ENCODE measurements around the gene EGLN2. TPM values are rescaled to one million over a fixed set of nuclear protein-coding genes. Genes with fewer than 3 reads are reported as not detected.
"Not testable (repeated sequence)": the region's sequence is repeated elsewhere in the genome, so short reads cannot be mapped to it uniquely, and the experiment has no call there.

Gene EGLN2
- total RNA-seq, 1 donor from 2014 or later = 65.4 TPM

GRCh38 chr19:40774916-40775631 is 23.9 kb upstream of the EGLN2 start, which contains the start of gene MIA:
Gene MIA (plus strand): TSS chr19:40775521. CDS start chr19:40775543, 22 bp downstream.
- intact Hi-C loops (cut with DNase I) = no loop called here
- no peak for ATAC-seq (ENCODE audit: poor library complexity)

GRCh38 chr19:40775632-40776022 is 23.4 kb upstream of the EGLN2 start:
- intact Hi-C loops (cut with DNase I) = no loop called here
- DNase-seq (no peak), ATAC-seq (ENCODE audit: poor library complexity) (no peak)

More at GRCh38 chr19:40774916-40775631, 23.9 kb upstream of the EGLN2 start, which contains the start of gene MIA:
- no peak for DNase-seq

- DNase-seq (no peak), ATAC-seq (ENCODE audit: poor library complexity) (no peak)
- intact Hi-C loops (cut with DNase I) = no loop called here
These were observed 22.6 kb upstream of the EGLN2 start for GRCh38 chr19:40776364-40776763.

- intact Hi-C loops (cut with DNase I) = no loop called here
- ATAC-seq (ENCODE audit: poor library complexity) (peak; percentile 89), DNase-seq (peak; percentile 87)
These were observed 21.9 kb upstream of the EGLN2 start for GRCh38 chr19:40776932-40777644.

- intact Hi-C loops (cut with DNase I) = no loop called here
- no peak for DNase-seq
- ATAC-seq (ENCODE audit: poor library complexity) = no peak
These were observed 21.4 kb upstream of the EGLN2 start for GRCh38 chr19:40777645-40777936.

- ATAC-seq (ENCODE audit: poor library complexity) = peak; percentile 96
- intact Hi-C loops (cut with DNase I) = loop anchor here (1.0 kb wide), 1 partner anchor 20 kb away; no protein-coding TSS in a partner anchor
These were observed 20.9 kb upstream of the EGLN2 start, which contains the start of gene RAB4B for GRCh38 chr19:40777937-40778705. Gene RAB4B (plus strand): TSS chr19:40778247. CDS start chr19:40778376, 129 bp downstream.

GRCh38 chr19:40778706-40779284 is 20.2 kb upstream of the EGLN2 start:
- intact Hi-C loops (cut with DNase I) = loop anchor here (1.0 kb wide), 1 partner anchor 20 kb away; no protein-coding TSS in a partner anchor
- DNase-seq (no peak), ATAC-seq (ENCODE audit: poor library complexity) (no peak)

More at GRCh38 chr19:40777937-40778705, 20.9 kb upstream of the EGLN2 start, which contains the start of gene RAB4B:
- peak; percentile 100 for DNase-seq

GRCh38 chr19:40780582-40780981 is 18.4 kb upstream of the EGLN2 start:
- ATAC-seq (ENCODE audit: poor library complexity) (no peak), DNase-seq (no peak)
- intact Hi-C loops (cut with DNase I) = no loop called here

GRCh38 chr19:40781140-40781539 is 17.9 kb upstream of the EGLN2 start:
- intact Hi-C loops (cut with DNase I) = no loop called here
- no peak for DNase-seq
- ATAC-seq (ENCODE audit: poor library complexity) = no peak

GRCh38 chr19:40783711-40784110 is 15.3 kb upstream of the EGLN2 start:
- DNase-seq (no peak), ATAC-seq (ENCODE audit: poor library complexity) (no peak)
- intact Hi-C loops (cut with DNase I) = no loop called here

- intact Hi-C loops (cut with DNase I); DNase-seq; ATAC-seq (ENCODE audit: poor library complexity): not testable (repeated sequence)
These were observed 14.8 kb upstream of the EGLN2 start for GRCh38 chr19:40784146-40784545.

- intact Hi-C loops (cut with DNase I) = no loop called here
- no peak for ATAC-seq (ENCODE audit: poor library complexity)
- no peak for DNase-seq
These were observed 13.5 kb upstream of the EGLN2 start for GRCh38 chr19:40785526-40785925.

GRCh38 chr19:40786060-40787037 is 12.6 kb upstream of the EGLN2 start:
- intact Hi-C loops (cut with DNase I) = no loop called here
- ATAC-seq (ENCODE audit: poor library complexity) = no peak
- DNase-seq = no peak

GRCh38 chr19:40791349-40791748 is 7.6 kb upstream of the EGLN2 start:
- ATAC-seq (ENCODE audit: poor library complexity) (peak; percentile 18), DNase-seq (no peak)
- intact Hi-C loops (cut with DNase I) = no loop called here

GRCh38 chr19:40791996-40792395 is 7.0 kb upstream of the EGLN2 start:
- ATAC-seq (ENCODE audit: poor library complexity) (no peak), DNase-seq (no peak)
- intact Hi-C loops (cut with DNase I) = no loop called here

GRCh38 chr19:40797166-40797962 is 1.6 kb upstream of the EGLN2 start:
- DNase-seq (no peak), ATAC-seq (ENCODE audit: poor library complexity) (no peak)
- intact Hi-C loops (cut with DNase I) = no loop called here

All from Right ventricle myocardium superior (tissue), 1 donor.